Raji (cell line): ENCODE data around the gene TGFB2.

ENCODE experiments used
- POLR2A ChIP-seq: IDR thresholded peaks from 2 replicates; pipeline ENCODE4 v1.6.1; 2011; ENCODE audit warnings: low read depth, low read length, control low read depth; ENCODE audit not compliant: insufficient read depth

TGFB2 gene

DNA sequence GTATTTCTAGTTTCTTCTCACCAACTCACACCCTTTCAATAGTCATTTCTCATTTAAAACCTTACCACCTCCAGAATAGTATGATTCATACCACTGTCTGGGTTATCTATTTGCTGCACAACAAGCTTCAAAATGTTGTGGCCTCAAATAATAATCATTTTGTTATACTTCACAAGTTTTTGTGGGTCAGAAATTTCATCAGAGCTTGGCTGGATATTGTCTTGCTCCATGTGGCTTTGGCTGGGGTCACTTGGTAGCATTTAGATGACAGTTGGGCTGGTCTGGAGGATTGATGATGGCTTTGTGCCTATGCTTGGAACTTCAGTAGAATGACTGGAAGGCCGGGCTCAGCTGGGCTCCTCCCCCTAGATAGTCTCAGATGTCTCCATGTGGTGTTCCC is 66.0 kb downstream of the TGFB2 start:
- no peak for TF ChIP-seq POLR2A

DNA sequence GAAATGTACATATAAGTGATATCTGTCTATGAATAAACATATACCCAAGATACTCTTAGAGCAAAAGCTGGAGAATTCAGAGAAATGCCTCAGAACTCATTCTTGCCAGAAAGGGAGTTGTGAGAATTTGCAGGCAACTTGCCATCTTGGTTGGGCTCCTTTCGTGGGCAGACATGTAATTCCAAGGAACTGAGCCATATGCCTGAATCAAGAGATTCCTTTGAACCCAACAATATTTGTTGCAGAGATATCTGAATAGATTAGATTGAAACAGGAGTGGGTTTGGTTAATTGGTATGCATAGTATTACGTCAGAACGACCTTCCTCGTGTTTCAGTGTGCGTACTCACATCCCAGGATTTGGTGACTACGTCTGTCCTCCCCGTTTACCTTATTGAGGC is 67.0 kb downstream of the TGFB2 start:
- no peak for TF ChIP-seq POLR2A

DNA sequence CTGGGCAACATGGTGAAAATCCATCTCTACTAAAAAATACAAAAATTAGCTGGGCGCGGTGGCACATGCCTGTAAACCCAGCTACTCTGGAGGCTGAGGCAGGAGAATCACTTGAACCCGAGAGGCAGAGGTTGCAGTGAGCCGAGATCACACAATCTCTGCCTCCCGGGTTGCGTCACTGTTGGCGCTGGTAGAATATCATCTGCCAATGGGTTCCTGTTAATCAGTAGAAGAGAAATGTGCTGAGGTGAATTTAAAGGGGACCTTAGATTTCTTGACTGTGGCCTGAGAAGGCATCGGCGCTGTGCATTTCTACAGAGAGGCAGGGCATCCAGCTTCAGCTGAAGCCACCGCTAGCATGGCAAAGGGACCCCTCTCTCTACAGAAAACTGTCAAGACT is 68.0 kb downstream of the TGFB2 start:
- no peak for TF ChIP-seq POLR2A

DNA sequence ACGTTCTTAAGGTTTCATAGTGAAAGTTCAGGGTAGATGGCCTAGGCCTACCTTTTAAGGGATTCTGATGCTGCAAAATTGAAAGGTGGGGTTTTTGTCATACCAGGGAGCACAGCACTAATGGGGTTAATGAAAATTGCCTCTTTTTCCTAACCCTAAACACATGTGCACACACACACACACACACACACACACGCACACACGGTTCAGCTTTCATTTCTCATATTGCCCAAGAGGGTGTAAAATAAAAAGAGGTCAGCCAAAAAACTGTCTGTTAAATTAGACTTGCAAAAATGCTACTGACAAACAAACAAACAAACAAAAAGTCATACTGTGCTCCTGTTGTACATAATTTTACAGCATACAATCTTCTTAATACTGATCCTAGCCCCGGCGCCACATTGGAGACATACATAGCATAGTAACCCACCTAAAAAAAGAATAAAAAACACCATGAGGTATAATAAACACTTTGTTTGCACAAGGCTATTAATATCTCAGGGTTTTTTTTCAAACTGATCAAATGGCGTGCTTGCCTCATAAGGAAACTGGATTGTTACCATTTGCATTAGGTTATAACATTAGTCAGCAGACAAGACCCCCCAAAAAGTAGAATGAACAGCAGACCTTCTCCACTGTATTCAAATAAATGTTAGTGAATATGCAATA is 69.1 kb downstream of the TGFB2 start:
- TF ChIP-seq POLR2A, result no peak

DNA sequence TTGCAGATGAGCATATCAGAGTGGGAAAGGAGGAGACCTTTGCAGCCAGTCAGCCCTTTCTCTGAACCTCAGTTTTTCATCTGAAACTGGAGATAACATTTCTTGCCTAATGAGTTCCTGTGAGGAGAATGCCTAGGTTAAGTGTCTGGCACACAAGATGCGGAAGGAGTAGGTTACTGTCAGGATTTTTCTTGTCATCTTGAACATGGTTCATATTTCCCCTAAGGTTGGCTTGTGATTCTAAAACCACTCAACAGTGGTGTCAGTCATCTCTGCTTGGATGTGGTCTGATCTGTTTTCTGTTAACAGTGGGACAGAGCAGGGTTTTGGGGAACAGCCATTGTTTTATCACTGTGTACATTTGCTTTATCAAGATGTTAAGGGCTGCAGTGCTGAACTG is 70.6 kb downstream of the TGFB2 start:
- no peak for TF ChIP-seq POLR2A

DNA sequence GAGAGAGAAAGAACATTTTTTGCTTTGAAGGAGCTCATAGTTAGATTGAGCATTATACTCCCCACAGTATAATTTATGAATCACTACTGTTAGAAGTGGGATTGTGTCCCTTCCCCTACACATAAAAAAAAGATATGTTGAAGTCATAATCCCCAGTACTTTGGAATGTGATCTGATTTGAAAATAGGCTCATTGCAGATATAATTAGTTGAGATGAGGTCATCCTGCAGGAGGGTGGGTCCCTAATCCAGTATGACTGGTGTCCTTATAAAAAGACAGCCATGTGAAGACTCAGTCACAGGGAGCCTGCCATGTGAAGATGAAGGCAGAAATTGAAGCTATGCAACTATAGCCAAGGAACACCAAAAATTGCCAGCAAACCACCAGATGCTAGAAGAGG is 76.4 kb downstream of the TGFB2 start:
- TF ChIP-seq POLR2A, result no peak

DNA sequence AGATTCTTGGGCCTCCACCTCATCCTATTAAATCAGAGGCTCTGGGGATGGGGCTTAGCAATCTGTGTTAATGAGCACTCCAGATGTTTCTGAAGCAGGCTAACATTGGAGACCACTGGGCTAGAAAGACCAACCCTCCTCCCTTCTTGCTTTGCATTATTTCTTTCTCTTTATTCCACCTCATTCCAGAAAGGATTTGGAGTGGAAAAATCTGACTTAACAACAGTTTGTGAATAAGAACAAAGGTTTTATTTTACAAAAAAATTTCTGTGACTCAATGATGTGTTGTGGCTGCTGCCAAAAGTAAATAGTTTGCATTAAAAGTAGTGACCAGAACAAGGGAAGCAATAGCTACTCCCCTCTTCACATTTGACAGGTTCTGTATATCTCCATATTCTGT is 79.4 kb downstream of the TGFB2 start:
- TF ChIP-seq POLR2A, result no peak

DNA sequence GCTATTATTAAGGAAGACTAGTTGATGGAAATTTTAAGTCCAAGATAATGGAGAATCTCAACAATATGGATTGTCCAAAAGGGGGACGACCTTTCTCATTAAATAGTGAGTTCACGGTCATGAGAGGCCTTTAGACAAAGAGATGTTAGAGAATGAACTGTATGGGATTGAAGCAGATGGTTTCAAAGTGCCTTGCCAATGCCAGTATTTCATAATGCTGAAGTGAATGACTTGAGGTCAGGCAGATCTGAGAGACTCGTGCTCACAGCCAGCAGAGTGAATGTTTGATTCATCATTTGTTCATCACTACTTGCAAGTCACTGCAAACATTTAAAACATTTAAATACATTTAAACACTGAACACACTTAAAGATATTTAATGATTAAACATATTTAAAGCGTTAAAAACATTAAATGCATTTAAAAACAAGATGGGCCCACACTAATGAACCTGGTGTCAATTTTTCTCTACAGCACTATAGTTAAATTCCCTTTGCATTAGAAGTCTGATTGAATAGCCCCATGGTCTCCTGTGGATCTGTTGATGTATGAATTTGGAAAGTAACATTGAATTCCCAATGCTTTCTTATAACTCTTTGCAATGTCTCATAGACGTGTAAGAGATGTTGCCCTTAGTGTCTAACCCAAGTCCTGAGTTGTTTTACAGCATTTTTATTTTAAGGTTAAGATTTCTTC is 80.7 kb downstream of the TGFB2 start:
- no peak for TF ChIP-seq POLR2A

DNA sequence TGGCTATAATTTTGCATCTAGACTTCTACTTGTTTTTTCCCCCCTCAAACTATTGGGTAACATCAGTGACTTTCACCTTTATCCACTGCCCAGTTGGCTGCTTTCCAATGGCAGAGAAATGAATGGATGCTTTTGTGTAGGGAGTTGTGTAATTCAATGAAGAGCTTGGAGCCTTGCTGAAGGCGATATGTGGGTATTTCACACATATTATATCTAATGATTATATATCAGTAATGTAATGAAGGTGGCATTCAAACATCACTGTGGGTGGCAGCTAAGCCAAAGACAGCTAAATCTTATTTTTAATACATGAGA is 81.2 kb downstream of the TGFB2 start:
- TF ChIP-seq POLR2A, result no peak

DNA sequence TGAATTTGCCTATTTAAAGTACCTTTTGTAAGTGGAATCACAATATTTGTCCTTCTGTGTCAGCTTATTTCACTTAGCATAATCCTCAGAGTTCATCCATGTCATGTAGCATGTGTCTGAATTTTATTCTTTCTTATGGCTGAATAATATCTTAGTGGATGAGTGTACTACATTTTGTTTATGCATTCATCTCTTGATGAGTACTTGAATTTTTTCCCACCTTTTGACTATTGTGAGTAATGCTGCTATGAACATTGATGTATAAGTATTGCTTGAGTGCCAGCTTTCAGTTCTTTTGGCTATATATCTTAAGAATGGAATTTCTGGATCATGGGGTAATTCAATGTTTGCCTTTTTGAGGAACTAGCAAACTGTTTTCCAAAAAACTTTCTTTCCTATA is 84.2 kb downstream of the TGFB2 start:
- TF ChIP-seq POLR2A, result no peak

DNA sequence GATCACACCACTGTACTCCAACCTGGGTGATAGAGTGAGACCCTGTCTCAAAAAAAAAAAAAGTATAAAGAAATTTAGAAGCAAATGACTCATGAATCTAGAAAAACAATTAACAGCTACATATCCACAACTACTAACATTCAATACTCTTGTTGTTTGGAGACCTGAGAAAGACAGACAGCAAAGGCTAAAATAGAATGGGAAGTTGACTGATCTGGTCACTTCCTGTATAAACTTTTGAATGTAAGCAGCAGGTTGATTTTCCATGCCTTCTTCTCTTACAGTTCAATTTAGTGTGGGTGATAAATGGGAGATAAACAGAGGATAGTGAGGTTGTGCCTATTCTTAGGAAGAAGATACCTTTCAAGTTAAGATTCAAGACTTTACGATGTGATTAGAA is 85.2 kb downstream of the TGFB2 start:
- TF ChIP-seq POLR2A, result no peak

DNA sequence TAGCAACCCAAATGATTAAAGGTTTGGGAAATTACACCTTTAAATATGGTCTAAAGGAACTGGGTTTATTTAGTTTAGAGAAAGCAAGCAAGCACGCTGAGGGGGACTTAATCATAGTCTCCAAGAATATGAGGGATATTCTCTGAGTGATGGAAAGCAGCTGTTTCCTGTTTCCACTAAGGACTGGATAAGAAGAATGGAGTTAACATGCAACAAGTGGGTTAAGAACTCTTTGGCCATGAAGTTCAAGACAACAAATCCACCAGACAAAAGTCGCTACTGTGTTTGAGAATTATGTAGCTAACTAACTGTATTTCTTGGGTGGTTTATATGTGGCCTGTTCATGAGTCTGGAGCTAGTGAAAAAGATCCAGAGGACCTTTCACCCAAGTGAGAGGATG is 85.7 kb downstream of the TGFB2 start:
- no peak for TF ChIP-seq POLR2A

DNA sequence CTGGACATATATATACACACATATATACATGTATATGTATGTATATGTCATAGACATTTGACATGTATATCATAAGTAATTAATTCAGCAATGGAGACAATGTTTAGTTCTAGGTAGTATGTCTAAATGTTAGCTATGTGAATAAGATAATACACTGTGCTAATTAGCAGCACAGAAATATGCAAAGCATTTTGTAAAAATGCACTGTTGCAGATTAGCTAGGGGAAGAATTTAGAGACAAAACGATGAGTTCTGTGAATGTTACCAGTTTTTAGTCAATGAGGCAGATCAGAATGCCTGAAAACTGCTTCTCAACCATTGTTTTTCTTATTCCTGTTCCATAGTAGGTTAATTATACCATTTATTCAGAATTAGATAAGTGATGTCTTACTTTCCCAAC is 86.3 kb downstream of the TGFB2 start:
- no peak for TF ChIP-seq POLR2A

DNA sequence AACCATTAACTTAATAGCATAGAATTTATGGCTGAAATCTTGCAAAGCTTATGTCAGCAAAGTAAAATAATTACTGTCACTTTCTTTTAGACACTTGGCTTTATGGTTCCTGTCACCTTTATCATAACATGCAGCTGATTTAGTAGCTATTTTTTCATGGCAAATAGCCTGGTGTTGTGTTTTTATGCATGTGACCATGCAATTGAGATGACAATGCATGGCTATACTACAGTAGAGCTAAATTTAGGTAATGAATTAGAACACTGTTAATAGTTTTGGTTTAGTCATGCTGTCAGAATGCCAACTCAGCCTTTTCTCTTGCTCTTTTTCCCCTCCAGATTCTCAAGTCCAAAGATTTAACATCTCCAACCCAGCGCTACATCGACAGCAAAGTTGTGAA is 88.6 kb downstream of the TGFB2 start:
- TF ChIP-seq POLR2A, result no peak

DNA sequence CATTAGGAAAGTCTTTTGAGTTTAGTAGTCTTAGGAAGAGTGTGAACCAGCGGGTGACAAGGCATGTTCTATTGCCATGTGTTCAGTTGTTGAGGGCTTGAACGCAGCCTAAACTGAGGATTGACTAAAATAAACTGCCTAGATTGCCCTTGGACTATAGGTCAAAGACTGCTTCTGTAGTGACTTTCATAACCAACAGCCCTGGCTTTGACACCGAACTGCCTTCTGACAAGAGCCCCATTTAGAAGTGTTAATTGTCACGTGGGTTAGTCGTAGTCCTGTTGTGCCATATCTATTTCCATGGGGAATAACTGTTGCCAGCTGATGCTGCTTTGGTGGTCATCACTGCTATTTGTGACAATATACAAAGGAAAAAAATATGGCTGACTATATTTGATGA is 90.4 kb downstream of the TGFB2 start:
- TF ChIP-seq POLR2A, result no peak

DNA sequence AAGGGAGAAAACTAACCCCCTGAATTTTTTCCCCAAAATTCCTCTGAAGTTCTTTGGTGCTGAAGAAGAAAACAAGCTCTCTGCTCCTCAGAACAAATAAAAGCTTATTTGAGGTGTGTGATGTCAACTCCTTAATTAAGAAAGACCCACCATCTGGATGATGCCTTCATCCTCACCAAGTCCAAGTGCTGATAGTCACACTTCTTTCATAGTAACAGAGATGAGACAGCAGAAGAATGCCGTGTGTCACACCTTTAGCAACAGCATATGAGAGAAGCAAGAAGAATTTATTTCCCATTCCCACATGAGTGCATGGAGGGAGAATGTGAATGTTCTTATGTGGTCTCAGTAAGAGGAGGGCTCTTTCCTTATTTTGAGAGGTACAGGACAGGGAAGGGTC is 91.2 kb downstream of the TGFB2 start:
- no peak for TF ChIP-seq POLR2A

DNA sequence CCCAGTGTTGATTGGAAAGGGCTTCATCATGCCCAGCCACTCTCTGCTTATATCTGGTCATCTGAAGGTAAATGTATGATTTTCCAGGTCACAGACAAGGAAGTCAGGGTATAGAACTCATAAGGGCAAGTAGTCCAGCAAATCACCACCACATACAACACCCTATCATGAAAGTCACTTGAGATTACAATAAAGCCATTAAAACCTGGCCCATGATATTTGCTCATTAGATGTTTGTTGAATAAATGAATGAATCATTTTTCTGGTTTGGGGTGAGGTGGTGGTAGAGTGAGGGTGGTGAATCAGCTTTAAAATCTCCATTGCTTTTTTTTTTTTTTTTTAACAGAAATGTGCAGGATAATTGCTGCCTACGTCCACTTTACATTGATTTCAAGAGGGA is 91.9 kb downstream of the TGFB2 start:
- TF ChIP-seq POLR2A, result no peak
